ENCODE results near the gene XDH.

Gene XDH

DNA sequence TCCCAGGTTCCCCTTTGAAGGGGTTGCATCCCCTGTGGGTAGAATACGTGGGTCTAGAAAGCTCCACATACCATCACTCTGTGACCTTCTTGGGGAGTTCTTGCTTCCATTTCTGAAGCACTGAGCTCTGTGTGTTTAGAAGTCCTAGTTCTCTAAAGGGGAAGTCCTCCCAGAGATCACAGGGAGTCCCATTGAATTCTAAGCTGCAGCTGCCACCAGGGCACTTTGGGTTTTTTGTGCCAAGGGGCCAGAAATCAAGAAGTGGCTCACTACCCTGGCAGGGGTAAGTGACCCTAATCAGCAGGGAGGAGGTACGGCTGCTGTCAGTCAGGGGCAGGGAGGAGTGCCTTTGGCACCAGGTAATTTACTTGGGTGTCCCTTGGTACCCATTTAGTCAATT, 109.7 kb downstream of the XDH start:
- TF ChIP-seq, protein P1, sequence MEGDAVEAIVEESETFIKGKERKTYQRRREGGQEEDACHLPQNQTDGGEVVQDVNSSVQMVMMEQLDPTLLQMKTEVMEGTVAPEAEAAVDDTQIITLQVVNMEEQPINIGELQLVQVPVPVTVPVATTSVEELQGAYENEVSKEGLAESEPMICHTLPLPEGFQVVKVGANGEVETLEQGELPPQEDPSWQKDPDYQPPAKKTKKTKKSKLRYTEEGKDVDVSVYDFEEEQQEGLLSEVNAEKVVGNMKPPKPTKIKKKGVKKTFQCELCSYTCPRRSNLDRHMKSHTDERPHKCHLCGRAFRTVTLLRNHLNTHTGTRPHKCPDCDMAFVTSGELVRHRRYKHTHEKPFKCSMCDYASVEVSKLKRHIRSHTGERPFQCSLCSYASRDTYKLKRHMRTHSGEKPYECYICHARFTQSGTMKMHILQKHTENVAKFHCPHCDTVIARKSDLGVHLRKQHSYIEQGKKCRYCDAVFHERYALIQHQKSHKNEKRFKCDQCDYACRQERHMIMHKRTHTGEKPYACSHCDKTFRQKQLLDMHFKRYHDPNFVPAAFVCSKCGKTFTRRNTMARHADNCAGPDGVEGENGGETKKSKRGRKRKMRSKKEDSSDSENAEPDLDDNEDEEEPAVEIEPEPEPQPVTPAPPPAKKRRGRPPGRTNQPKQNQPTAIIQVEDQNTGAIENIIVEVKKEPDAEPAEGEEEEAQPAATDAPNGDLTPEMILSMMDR (IDR thresholded peaks at IDR 0.05; ENCODE audit: low read depth, low read length) = no peak
- no peaks in the 10 kb centered on the region for H3K9me3 ChIP-seq (ENCODE audit: severe bottlenecking)
- no peak overlapping the region for H3K4me3 ChIP-seq (ENCODE audit: low read depth, low read length)
- no peak for DNase-seq
- no peaks in the 10 kb centered on the region for H3K27me3 ChIP-seq (ENCODE audit: insufficient read depth, low read depth, severe bottlenecking)
- H3K27ac ChIP-seq = no peak overlapping the region
- no peaks in the 10 kb centered on the region for H3K36me3 ChIP-seq

DNA sequence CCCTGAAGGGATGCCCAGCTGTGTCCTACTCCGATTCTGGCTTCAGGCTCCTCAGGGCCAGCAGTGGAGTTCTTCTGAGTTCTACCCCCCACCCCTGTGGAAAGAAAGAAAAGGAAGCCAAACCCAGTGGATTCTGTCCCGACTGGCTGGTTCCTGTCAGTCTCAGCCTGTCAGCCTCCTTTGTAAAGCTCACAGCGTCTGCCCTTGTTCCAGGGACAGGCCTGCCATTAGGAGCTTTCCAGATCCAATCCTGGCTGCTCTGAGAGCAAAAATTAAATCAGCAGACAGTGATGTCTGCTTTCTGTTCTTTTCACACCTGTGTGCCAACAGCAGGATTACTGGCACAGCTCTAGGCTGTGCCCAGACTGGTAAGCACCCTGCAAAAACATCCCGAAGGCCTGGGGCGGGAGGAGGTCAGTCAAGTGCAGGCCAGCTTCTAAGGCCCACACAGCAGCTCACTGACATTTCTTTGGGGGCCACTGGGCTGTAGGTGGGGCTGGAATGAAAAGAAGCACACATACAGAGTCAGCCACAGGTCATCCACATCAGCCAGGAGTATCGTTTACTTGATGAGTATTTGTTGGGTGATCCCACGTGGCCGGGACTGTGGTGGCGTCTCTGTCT, 111.5 kb downstream of the XDH start:
- H3K36me3 ChIP-seq = no peaks in the 10 kb centered on the region
- TF ChIP-seq, protein P1 (IDR thresholded peaks at IDR 0.05; ENCODE audit: low read depth, low read length) = no peak
- no peaks in the 10 kb centered on the region for H3K9me3 ChIP-seq (ENCODE audit: severe bottlenecking)
- H3K27ac ChIP-seq = no peak overlapping the region
- H3K27me3 ChIP-seq (ENCODE audit: insufficient read depth, low read depth, severe bottlenecking) = no peaks in the 10 kb centered on the region
- no peak for DNase-seq
- H3K4me3 ChIP-seq (ENCODE audit: low read depth, low read length) = no peak overlapping the region

DNA sequence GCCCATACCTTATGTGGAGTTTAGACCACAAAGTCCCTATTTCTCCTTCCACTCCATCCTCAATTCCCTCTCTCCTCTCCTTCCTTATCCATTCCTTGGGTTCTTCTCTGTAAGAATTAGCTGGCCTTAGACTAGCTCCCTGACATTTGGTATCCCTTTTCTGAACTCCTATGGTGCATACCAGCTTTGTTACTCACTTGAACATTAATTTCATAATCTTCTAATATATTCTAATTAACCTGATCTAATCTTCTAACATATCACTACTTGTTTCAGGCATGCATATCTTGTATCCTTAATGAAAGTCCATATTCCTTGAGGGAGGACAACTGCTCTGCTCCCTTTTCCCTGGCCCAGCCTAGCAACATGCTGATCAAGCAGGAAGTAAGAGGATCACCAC, 114.2 kb downstream of the XDH start:
- TF ChIP-seq, protein P1 (IDR thresholded peaks at IDR 0.05; ENCODE audit: low read depth, low read length) = no peak
- Histone ChIP-seq H3K27me3 (ENCODE audit: insufficient read depth, low read depth, severe bottlenecking) (no peaks in the 10 kb centered on the region), H3K9me3 (ENCODE audit: severe bottlenecking) (no peaks in the 10 kb centered on the region), H3K36me3 (no peaks in the 10 kb centered on the region), H3K27ac (no peak overlapping the region), H3K4me3 (ENCODE audit: low read depth, low read length) (no peak overlapping the region)
- no peak for DNase-seq

DNA sequence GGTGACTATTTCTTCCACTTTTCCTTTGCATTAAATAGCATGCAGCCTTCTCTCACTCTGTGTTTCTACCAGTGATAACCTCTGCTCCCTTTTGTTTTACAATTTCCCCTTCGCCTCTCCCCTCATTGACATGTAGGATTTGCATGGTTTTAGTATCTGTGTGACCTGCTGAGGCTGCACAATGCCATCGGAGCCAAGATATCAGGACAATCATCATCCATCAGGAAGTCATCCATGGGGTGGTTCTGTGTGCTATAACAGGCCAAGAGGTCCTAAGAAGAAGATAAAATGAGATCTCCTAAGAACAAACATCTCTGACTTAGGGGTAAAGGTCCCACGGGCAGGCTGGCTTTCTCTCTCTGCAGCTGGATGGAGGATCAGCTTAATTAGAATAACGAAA, 115.0 kb downstream of the XDH start:
- no peaks in the 10 kb centered on the region for H3K27me3 ChIP-seq (ENCODE audit: insufficient read depth, low read depth, severe bottlenecking)
- no peaks in the 10 kb centered on the region for H3K9me3 ChIP-seq (ENCODE audit: severe bottlenecking)
- no peak for DNase-seq
- H3K36me3 ChIP-seq = no peaks in the 10 kb centered on the region
- no peak overlapping the region for H3K27ac ChIP-seq
- TF ChIP-seq, protein P1 (IDR thresholded peaks at IDR 0.05; ENCODE audit: low read depth, low read length) = no peak
- no peak overlapping the region for H3K4me3 ChIP-seq (ENCODE audit: low read depth, low read length)

DNA sequence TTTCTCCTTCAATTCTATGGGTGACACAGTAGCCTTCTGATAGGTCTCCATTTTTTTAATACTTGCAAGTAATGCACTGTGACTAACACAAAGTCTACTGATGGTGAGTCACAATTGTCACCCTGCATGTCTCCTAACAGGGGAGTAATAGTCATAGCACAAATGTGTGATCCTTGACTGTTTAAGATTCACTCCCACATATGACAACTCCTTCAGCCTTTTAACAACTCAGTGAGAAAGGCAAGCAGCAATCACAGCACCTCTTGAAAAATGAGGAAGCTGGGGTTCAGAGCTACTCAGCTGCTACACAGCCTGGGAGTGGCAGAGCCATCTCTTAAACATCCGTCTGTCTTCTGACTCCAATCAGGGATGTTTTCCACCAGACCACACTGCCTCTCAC, 116.8 kb downstream of the XDH start:
- Histone ChIP-seq H3K27ac (no peak overlapping the region), H3K4me3 (ENCODE audit: low read depth, low read length) (no peak overlapping the region), H3K36me3 (no peaks in the 10 kb centered on the region), H3K27me3 (ENCODE audit: insufficient read depth, low read depth, severe bottlenecking) (no peaks in the 10 kb centered on the region), H3K9me3 (ENCODE audit: severe bottlenecking) (no peaks in the 10 kb centered on the region)
- TF ChIP-seq, protein P1 (IDR thresholded peaks at IDR 0.05; ENCODE audit: low read depth, low read length) = no peak
- DNase-seq = peak; percentile 40

DNA sequence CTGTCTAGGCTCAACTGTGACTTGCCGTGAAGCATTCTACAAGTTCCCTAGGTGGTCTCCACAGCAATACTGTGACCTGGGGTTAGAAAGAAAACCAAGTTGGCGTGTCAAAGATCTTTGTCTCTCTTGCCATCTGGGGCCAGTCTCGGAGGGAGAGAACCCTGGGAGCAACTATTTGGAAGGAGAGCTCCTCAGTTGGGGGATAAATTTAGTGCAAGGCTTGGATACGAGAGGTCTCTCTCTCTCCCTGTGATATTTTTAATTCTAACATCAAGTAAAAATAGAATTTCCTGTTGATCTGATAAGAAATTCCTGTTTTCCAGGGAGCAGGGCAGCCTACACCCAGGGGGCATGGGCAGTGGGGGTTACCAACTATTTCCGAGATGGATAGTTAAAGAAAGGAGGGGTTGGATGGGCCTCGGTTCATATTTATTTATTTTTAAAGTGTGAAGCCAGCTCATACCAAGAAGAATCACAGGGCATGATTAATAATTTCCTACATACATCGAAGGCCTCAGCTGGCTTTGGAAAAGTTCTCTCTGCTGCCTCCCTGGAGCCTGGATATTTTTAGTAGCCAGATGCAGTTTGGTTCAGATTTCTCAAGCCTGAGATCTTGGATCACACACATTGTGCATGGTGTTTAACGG, 117.8 kb downstream of the XDH start:
- Histone ChIP-seq H3K36me3 (no peaks in the 10 kb centered on the region), H3K4me3 (ENCODE audit: low read depth, low read length) (no peak overlapping the region), H3K9me3 (ENCODE audit: severe bottlenecking) (peaks cover 6% of the 10 kb centered on the region), H3K27ac (no peak overlapping the region), H3K27me3 (ENCODE audit: insufficient read depth, low read depth, severe bottlenecking) (no peaks in the 10 kb centered on the region)
- DNase-seq = no peak
- TF ChIP-seq, protein P1 (IDR thresholded peaks at IDR 0.05; ENCODE audit: low read depth, low read length) = no peak
